22Rv1 (cell line): ENCODE results near the gene CEP192.

Experiments
- ZFX ChIP-seq: fragments of 450-650 bp; IDR thresholded peaks from 2 replicates; pipeline ENCODE4 v1.6.1; 2017; ENCODE audit warnings: antibody characterized with exemption, borderline replicate concordance
- TF ChIP-seq, protein P1 (sequence below): fragments of 450-650 bp; IDR thresholded peaks from 2 replicates; pipeline ENCODE4 v1.5.1; 2017; ENCODE audit warnings: mild to moderate bottlenecking

DNA sequence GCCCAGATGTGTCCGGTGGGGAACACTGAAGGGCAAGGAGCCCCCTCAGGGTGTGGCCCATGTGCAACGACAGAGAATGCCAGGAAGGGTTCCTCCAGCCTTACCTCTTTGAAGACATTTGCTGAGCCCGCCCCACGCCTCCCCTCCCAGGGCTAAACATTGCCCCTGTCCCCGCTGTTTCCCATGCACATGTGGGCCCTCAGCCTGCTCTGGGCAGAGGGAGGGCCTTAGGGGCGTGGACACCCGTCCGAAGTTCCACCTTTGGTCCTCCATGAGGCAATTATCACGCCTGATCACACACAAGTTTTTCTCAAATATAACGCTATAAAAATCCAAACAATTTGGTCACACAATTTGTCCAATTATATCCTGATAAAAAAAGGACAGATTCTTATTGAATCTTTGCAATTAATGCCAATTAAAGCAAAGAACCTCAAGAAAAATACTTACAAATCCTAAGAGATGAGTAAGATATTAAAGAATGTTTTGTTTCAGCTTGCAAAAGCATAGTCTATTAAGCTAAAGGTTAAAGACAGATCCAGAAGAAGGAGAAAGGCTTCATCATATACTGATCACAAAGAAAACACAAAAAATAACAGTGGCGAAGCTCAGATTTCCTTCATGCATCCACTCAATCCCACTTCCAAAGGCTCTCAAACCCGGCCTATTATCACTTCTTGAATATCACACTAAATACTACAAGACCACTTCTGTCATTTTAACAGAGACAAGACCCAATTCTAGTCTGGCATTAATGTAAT, 172.2 kb downstream of the CEP192 start:
- TF ChIP-seq, protein P1, sequence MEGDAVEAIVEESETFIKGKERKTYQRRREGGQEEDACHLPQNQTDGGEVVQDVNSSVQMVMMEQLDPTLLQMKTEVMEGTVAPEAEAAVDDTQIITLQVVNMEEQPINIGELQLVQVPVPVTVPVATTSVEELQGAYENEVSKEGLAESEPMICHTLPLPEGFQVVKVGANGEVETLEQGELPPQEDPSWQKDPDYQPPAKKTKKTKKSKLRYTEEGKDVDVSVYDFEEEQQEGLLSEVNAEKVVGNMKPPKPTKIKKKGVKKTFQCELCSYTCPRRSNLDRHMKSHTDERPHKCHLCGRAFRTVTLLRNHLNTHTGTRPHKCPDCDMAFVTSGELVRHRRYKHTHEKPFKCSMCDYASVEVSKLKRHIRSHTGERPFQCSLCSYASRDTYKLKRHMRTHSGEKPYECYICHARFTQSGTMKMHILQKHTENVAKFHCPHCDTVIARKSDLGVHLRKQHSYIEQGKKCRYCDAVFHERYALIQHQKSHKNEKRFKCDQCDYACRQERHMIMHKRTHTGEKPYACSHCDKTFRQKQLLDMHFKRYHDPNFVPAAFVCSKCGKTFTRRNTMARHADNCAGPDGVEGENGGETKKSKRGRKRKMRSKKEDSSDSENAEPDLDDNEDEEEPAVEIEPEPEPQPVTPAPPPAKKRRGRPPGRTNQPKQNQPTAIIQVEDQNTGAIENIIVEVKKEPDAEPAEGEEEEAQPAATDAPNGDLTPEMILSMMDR: no peak
- no peak for TF ChIP-seq ZFX
